Measurements from ENCODE around the gene SH3TC1.
A peak's percentile ranks its signal among the peaks of the same experiment; 100 is the strongest.

Gene SH3TC1

DNA sequence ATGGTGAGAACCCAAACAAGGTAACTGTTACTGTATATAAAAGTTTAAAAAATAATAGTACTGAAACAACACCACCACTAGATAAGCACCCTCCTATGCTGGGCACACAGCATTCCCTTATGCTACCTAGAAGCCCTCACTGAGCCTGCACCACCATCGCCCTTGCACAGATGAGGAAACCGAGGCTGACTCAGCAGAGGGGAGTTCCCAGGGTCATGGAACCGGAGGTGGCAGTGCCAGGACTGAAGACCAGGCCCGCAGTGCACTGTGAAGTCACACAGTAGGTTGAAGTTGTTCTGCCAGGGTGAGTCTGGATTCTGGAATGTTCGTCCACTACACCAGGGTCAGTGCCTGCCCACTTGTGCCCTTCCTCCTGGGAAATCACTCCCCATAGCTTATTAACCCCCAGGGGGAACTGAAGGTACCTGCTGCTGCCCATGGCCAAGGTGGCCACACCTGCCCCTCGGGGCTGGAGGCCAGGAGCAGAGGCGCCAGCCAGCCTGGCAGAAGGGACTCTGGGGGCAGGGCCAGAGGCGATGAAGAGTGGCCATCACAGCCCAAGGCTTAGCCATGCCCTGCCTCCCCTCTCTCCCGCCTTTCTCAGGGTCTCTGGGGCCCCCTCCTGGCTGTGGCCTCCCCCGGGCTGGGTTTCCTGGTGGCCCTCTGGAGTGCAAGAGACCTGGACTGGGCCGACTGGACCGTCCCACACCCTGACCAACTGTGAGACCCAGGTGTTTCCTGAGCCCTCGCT lies 25.4 kb upstream of the SH3TC1 start:
- no peak overlapping the region for H3K4me2 ChIP-seq (ENCODE audit: low read length)
- H3K27ac ChIP-seq (ENCODE audit: low read length) = no peak overlapping the region
- peaks cover 18% of the 10 kb centered on the region for H3K4me1 ChIP-seq (ENCODE audit: low read length)
- no peaks in the 10 kb centered on the region for H3K79me2 ChIP-seq (ENCODE audit: low read length)
- H3K9me3 ChIP-seq (ENCODE audit: insufficient read depth, low read length) = 0 out of 2 replicates have a peak, but pooled peaks cover under 1% of the 10 kb centered on the region
- H3K4me3 ChIP-seq (ENCODE audit: low read length) = no peak overlapping the region
- no peak overlapping the region for H3K9ac ChIP-seq (ENCODE audit: low read length)
- TF ChIP-seq, protein P1, sequence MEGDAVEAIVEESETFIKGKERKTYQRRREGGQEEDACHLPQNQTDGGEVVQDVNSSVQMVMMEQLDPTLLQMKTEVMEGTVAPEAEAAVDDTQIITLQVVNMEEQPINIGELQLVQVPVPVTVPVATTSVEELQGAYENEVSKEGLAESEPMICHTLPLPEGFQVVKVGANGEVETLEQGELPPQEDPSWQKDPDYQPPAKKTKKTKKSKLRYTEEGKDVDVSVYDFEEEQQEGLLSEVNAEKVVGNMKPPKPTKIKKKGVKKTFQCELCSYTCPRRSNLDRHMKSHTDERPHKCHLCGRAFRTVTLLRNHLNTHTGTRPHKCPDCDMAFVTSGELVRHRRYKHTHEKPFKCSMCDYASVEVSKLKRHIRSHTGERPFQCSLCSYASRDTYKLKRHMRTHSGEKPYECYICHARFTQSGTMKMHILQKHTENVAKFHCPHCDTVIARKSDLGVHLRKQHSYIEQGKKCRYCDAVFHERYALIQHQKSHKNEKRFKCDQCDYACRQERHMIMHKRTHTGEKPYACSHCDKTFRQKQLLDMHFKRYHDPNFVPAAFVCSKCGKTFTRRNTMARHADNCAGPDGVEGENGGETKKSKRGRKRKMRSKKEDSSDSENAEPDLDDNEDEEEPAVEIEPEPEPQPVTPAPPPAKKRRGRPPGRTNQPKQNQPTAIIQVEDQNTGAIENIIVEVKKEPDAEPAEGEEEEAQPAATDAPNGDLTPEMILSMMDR (IDR thresholded peaks at IDR 0.05; ENCODE audit: low read depth, low read length) = no peak
- no peak for TF ChIP-seq EZH2phosphoT487 (IDR thresholded peaks at IDR 0.05; ENCODE audit: low read depth)
- H3K27me3 ChIP-seq (ENCODE audit: low read depth, low read length) = peaks cover 24% of the 10 kb centered on the region
- no peaks in the 10 kb centered on the region for H4K20me1 ChIP-seq (ENCODE audit: insufficient read depth, low read length)
- H3K36me3 ChIP-seq (replicated peaks; ENCODE audit: low read depth, low read length) = no peaks in the 10 kb centered on the region
- H2AFZ ChIP-seq (ENCODE audit: low read depth, low read length) = no peak overlapping the region

DNA sequence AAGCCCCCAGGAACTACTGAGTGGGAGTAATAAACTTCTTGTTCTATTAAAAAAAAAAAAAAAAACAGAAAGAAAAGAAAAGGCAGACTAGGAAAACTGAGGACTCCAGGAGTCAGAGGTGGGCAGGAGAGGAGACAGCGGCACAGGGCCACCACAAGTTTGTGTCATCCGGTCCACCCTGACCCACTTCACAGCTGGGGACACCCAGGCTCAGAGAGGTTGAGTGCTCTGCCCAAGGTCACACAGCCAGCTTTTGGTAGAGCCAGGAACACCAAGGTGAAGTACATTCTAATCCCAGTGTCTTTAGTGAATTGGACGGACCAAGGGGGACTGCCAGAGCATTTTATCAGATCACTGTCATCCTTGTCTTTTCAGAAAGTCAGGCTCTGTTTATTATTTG lies 24.1 kb upstream of the SH3TC1 start:
- no peak overlapping the region for H3K9ac ChIP-seq (ENCODE audit: low read length)
- H4K20me1 ChIP-seq (ENCODE audit: insufficient read depth, low read length) = no peaks in the 10 kb centered on the region
- H3K27me3 ChIP-seq (ENCODE audit: low read depth, low read length) = peaks cover 21% of the 10 kb centered on the region
- no peak overlapping the region for H2AFZ ChIP-seq (ENCODE audit: low read depth, low read length)
- TF ChIP-seq, protein P1 (IDR thresholded peaks at IDR 0.05; ENCODE audit: low read depth, low read length) = no peak
- no peak for TF ChIP-seq EZH2phosphoT487 (IDR thresholded peaks at IDR 0.05; ENCODE audit: low read depth)
- peaks cover 18% of the 10 kb centered on the region for H3K4me1 ChIP-seq (ENCODE audit: low read length)
- no peaks in the 10 kb centered on the region for H3K79me2 ChIP-seq (ENCODE audit: low read length)
- no peak overlapping the region for H3K4me2 ChIP-seq (ENCODE audit: low read length)
- no peaks in the 10 kb centered on the region for H3K36me3 ChIP-seq (replicated peaks; ENCODE audit: low read depth, low read length)
- no peak overlapping the region for H3K27ac ChIP-seq (ENCODE audit: low read length)
- no peak overlapping the region for H3K4me3 ChIP-seq (ENCODE audit: low read length)
- H3K9me3 ChIP-seq (ENCODE audit: insufficient read depth, low read length) = no peaks in the 10 kb centered on the region

DNA sequence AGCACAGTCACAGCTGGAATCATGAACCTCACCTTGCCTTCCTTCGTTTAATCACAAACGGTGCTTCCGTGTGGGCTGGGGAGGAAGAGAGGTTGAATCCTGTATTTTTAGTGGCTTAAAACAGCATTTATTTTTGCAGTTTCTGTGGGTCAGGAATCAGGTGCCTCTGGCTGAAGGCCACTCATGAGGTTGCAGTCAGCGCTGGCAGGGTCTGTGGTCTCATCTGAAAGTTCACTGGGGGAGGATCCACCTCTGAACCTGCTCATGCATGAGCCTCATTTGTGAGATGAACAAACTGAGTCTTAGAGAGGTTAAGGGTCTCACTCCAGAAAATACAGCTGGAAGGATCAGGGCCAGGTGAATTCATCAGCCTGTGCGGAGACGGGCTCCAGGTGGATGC lies 23.4 kb upstream of the SH3TC1 start:
- no peak overlapping the region for H2AFZ ChIP-seq (ENCODE audit: low read depth, low read length)
- TF ChIP-seq EZH2phosphoT487 (IDR thresholded peaks at IDR 0.05; ENCODE audit: low read depth) = no peak
- TF ChIP-seq, protein P1 (IDR thresholded peaks at IDR 0.05; ENCODE audit: low read depth, low read length) = no peak
- no peak overlapping the region for H3K4me3 ChIP-seq (ENCODE audit: low read length)
- no peaks in the 10 kb centered on the region for H4K20me1 ChIP-seq (ENCODE audit: insufficient read depth, low read length)
- H3K79me2 ChIP-seq (ENCODE audit: low read length) = no peaks in the 10 kb centered on the region
- no peak overlapping the region for H3K27ac ChIP-seq (ENCODE audit: low read length)
- H3K27me3 ChIP-seq (ENCODE audit: low read depth, low read length) = peaks cover 21% of the 10 kb centered on the region
- H3K4me2 ChIP-seq (ENCODE audit: low read length) = no peak overlapping the region
- no peaks in the 10 kb centered on the region for H3K36me3 ChIP-seq (replicated peaks; ENCODE audit: low read depth, low read length)
- peaks cover 18% of the 10 kb centered on the region for H3K4me1 ChIP-seq (ENCODE audit: low read length)
- no peak overlapping the region for H3K9ac ChIP-seq (ENCODE audit: low read length)
- H3K9me3 ChIP-seq (ENCODE audit: insufficient read depth, low read length) = no peaks in the 10 kb centered on the region

DNA sequence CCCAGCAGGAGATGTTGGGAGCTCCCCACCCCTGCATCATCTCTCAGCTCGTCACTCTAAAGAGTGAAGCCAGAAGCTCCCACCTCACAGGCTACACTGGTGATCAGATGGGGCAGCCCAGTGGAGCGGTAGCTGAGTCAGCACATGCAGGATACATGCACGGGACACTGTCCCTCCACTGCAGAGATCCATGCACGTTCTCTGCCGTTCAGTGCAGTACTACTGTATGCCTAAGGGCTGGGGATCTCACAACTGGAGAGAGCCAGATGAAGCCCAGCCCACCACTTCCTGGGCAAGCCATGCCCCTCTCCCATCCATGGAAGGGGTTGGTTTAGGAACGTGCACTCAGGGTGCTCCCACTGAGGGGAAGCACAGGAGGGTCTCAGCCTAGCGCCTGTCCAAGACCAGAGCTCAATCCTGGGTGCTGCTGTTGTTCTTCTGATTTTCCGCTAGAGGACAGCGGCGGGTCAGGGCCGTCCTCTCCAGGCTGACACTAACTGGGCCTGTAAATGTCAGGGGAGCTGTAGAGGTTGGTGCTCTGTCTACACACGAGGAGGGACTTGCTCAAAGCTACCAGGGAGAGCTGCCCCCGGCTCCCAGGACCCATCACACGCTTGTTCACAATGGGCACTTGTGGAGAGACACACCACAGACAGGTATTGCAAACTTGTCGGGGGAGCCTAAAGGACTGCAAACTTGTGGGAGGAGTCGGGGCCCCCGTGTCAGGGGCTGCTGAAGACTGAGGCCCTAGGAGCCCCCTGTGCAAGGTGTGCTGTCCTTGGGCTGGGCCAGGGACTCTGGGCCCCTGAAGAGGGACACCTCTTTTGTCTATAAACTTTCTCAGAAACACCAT lies 22.3 kb upstream of the SH3TC1 start:
- H4K20me1 ChIP-seq (ENCODE audit: insufficient read depth, low read length) = no peaks in the 10 kb centered on the region
- H3K27ac ChIP-seq (ENCODE audit: low read length) = no peak overlapping the region
- no peak overlapping the region for H3K4me3 ChIP-seq (ENCODE audit: low read length)
- H2AFZ ChIP-seq (ENCODE audit: low read depth, low read length) = peak overlapping the region; percentile 70; the same call in 1 of the 2 replicates
- H3K9ac ChIP-seq (ENCODE audit: low read length) = no peak overlapping the region
- H3K4me1 ChIP-seq (ENCODE audit: low read length) = peaks cover 16% of the 10 kb centered on the region
- H3K9me3 ChIP-seq (ENCODE audit: insufficient read depth, low read length) = no peaks in the 10 kb centered on the region
- no peaks in the 10 kb centered on the region for H3K36me3 ChIP-seq (replicated peaks; ENCODE audit: low read depth, low read length)
- H3K4me2 ChIP-seq (ENCODE audit: low read length) = peak overlapping the region; percentile 44; the same call in 1 of the 2 replicates
- peaks cover 15% of the 10 kb centered on the region for H3K27me3 ChIP-seq (ENCODE audit: low read depth, low read length)
- TF ChIP-seq, protein P1 (IDR thresholded peaks at IDR 0.05; ENCODE audit: low read depth, low read length) = peak; percentile 86
- TF ChIP-seq EZH2phosphoT487 (IDR thresholded peaks at IDR 0.05; ENCODE audit: low read depth) = no peak
- no peaks in the 10 kb centered on the region for H3K79me2 ChIP-seq (ENCODE audit: low read length)
